ENCODE data around the gene TNFRSF9. TPM values are rescaled to one million over a fixed set of nuclear protein-coding genes. Genes with fewer than 3 reads are reported as not detected.

The TNFRSF9 gene
- total RNA-seq, 1 experiment from 2014 or later: not detected

DNA sequence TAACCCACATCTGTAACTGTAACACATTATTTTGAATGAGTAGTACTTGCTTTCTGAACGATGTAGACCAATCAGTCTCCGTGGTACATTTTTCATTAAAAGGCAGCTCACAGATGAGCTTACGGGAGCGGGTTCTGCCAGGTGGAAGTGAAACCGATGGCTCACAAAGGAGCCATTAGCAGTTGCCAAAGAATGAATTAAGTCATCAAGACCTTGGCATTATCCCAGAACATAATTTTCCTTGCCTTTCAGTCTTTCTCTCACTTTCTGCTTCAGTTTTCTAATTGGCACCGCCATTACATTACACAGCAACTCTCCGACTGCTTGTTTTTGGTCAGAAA lies 54.3 kb downstream of the TNFRSF9 start:
- Histone ChIP-seq H2AK5ac (ENCODE audit: insufficient read length, low read length) (no peak overlapping the region), H2BK15ac (ENCODE audit: low read depth, low read length) (no peak overlapping the region), H3K4me2 (ENCODE audit: insufficient read depth, insufficient read length, low read length) (no peak overlapping the region), H4K5ac (ENCODE audit: insufficient read length, low read depth, low read length) (no peak overlapping the region), H3K23ac (ENCODE audit: insufficient read length, low read depth, low read length) (no peak overlapping the region), H3K14ac (ENCODE audit: insufficient read depth, low read length) (no peak overlapping the region), H3K27me3 (ENCODE audit: insufficient read depth, low read length) (no peaks in the 10 kb centered on the region), H2AFZ (ENCODE audit: low read length) (no peak overlapping the region), H3K9me3 (ENCODE audit: control insufficient read depth, low read depth, low read length) (no peaks in the 10 kb centered on the region), H4K20me1 (ENCODE audit: control insufficient read depth, insufficient read depth, insufficient read length) (no peaks in the 10 kb centered on the region), H3T11ph (ENCODE audit: low read length) (no peak overlapping the region), H3K27ac (ENCODE audit: insufficient read length, low read depth, low read length) (no peak overlapping the region), H2BK12ac (ENCODE audit: insufficient read length, low read depth, low read length) (no peak overlapping the region), H3K18ac (ENCODE audit: insufficient read length, low read depth, low read length) (no peak overlapping the region), H2BK20ac (ENCODE audit: low read depth, low read length, poor library complexity, severe bottlenecking) (no peak overlapping the region), H3K79me2 (ENCODE audit: insufficient read depth, low read length) (no peaks in the 10 kb centered on the region), H2BK120ac (ENCODE audit: low read depth, low read length, poor library complexity, severe bottlenecking) (no peak overlapping the region), H3K23me2 (ENCODE audit: insufficient read length, low read depth, low read length, poor library complexity, severe bottlenecking) (no peaks in the 10 kb centered on the region), H3K9ac (ENCODE audit: extremely low read depth, insufficient read length, low read length) (no peak overlapping the region), H2BK5ac (ENCODE audit: insufficient read length, low read length) (no peak overlapping the region), H4K91ac (ENCODE audit: insufficient read length, low read depth, low read length) (no peak overlapping the region), H3K4ac (ENCODE audit: low read depth, low read length) (no peak overlapping the region), H3K79me1 (ENCODE audit: insufficient read depth, low read depth, low read length, poor library complexity, severe bottlenecking) (no peaks in the 10 kb centered on the region), H3K56ac (ENCODE audit: insufficient read length, low read depth, low read length) (no peak overlapping the region), H4K8ac (replicated peaks; ENCODE audit: insufficient read length, low read depth, low read length) (no peak overlapping the region), H3K4me1 (ENCODE audit: insufficient read depth, low read length) (no peaks in the 10 kb centered on the region)
- 0 out of 4 replicates have a peak, but pooled peaks cover 0 to 3% of the 10 kb centered on the region in 2 experiments for H3K4me1 Mint-ChIP-seq
- no peaks in the 10 kb centered on the region; a peak in 1 of 7 replicates for H3K36me3 Mint-ChIP-seq (ENCODE audit: insufficient read depth in 1 of 3, low read depth in 3 of 3)
- peaks cover 5 to 7% of the 10 kb centered on the region in 2 experiments; a peak in 4 of 5 replicates for H3K9me3 Mint-ChIP-seq
- DNase-seq: no peak
- no peak for TF ChIP-seq CTCF (conservative IDR thresholded peaks at IDR 0.05)
- WGBS (ENCODE audit: extremely low coverage, insufficient read length, low lambda C conversion rate): no CpG with 5 or more reads among the region's 7 CpGs
- H3K27me3 Mint-ChIP-seq (ENCODE audit: low read depth): peaks cover 4% of the 10 kb centered on the region; the same call in 1 of the 2 replicates
- H3K4me3 Mint-ChIP-seq: no peak overlapping the region
- no peak overlapping the region; a peak in 1 of 7 replicates for H3K27ac Mint-ChIP-seq
